H1 (cell line): Measurements from ENCODE around the gene CBFA2T2. TPM values are rescaled to one million over a fixed set of nuclear protein-coding genes. Genes with fewer than 3 reads are reported as not detected.

ENCODE experiments used
- CTCF ChIA-PET: fragments of 300-600 bp; sonication (Branson Sonifier 250); formaldehyde crosslinking; loops from one replicate; lab custom pipeline; 2021; ENCODE audit not compliant: partially characterized antibody; lab: Charles Lee
- POLR2A ChIA-PET: fragments of 300-600 bp; sonication (Branson Sonifier 250); formaldehyde crosslinking; loops from one replicate; lab custom pipeline; 2021; ENCODE audit warnings: inconsistent platforms; ENCODE audit not compliant: partially characterized antibody; lab: Charles Lee
- DNase-seq, 2 experiments: peaks; one replicate each; pipeline versions ENCODE4 v3.0.0 to v3.0.0-alpha.2; 2010 to 2022; ENCODE audit warnings: low spot score in 2 of 2, low read depth in 1 of 2, mixed read lengths in 1 of 2
- FAIRE-seq: peaks from 2 replicates; lab custom pipeline; 2011; peaks lifted over from hg19 to GRCh38; lab: Jason Lieb, UNC
- H2AFZ ChIP-seq: 2 replicates; pipeline ENCODE4 v1.8.1; 2012; ENCODE audit warnings: low read length, inconsistent platforms
- H2AK5ac ChIP-seq: 2 replicates; pipeline ENCODE4 v1.6.1; 2013; ENCODE audit warnings: low read depth, low read length
- H2BK120ac ChIP-seq: replicated peaks from 2 replicates; pipeline ENCODE3; 2013; ENCODE audit warnings: low read depth, low read length, inconsistent platforms
- H2BK12ac ChIP-seq: 2 replicates; pipeline ENCODE4 v1.6.1; 2013; ENCODE audit warnings: low read depth, low read length
- H2BK15ac ChIP-seq: 2 replicates; pipeline ENCODE4 v1.6.1; 2013; ENCODE audit warnings: low read length
- H2BK20ac ChIP-seq: 2 replicates; pipeline ENCODE4 v1.6.1; 2013; ENCODE audit warnings: low read length
- H2BK5ac ChIP-seq: 2 replicates; pipeline ENCODE4 v1.6.1; 2013; ENCODE audit warnings: low read depth, low read length
- H3K14ac ChIP-seq: 2 replicates; pipeline ENCODE4 v1.6.1; 2013; ENCODE audit warnings: inconsistent platforms; ENCODE audit not compliant: insufficient read length
- H3K18ac ChIP-seq: 2 replicates; pipeline ENCODE4 v1.6.1; 2013; ENCODE audit warnings: low read length; ENCODE audit errors: extremely low read depth
- H3K23ac ChIP-seq: 2 replicates; pipeline ENCODE4 v1.6.1; 2013; ENCODE audit warnings: inconsistent platforms; ENCODE audit not compliant: insufficient read length
- H3K23me2 ChIP-seq: 2 replicates; pipeline ENCODE4 v1.6.1; 2013; ENCODE audit warnings: low read depth, low read length
- H3K27ac ChIP-seq: 2 replicates; pipeline ENCODE4 v1.6.1; 2011; ENCODE audit warnings: low read depth, low read length, inconsistent platforms
- H3K27me3 ChIP-seq, 4 experiments: replicated peaks in 1 of 4; 1 replicate in 1 of 4; 2 replicates in 3 of 4; pipeline versions ENCODE4 v1.6.1 to v1.8.1; 2011 to 2013; ENCODE audit warnings: low read length in 3 of 4, mild to moderate bottlenecking in 3 of 4, inconsistent platforms in 2 of 4, mixed read lengths in 2 of 4, moderate library complexity in 1 of 4; ENCODE audit not compliant: control insufficient read depth in 3 of 4, insufficient read depth in 3 of 4; ENCODE audit errors: extremely low read depth in 1 of 4
- H3K36me3 ChIP-seq, 4 experiments: 2 replicates each; pipeline versions ENCODE4 v1.6.1 to v1.8.1; 2011 to 2013; ENCODE audit warnings: mild to moderate bottlenecking in 4 of 4, low read length in 3 of 4, moderate library complexity in 2 of 4, control low read depth in 1 of 4, inconsistent platforms in 1 of 4; ENCODE audit not compliant: insufficient read depth in 4 of 4, control insufficient read depth in 2 of 4
- H3K4ac ChIP-seq: replicated peaks from 2 replicates; pipeline ENCODE3; 2013; ENCODE audit warnings: low read length, low read depth, mixed read lengths, inconsistent platforms; ENCODE audit not compliant: insufficient read length
- H3K4me1 ChIP-seq, 4 experiments: replicated peaks in 1 of 4; 1 replicate in 1 of 4; 2 replicates in 3 of 4; pipeline versions ENCODE4 v1.6.1 to v1.8.1; 2011 to 2013; ENCODE audit warnings: low read length in 3 of 4, inconsistent platforms in 2 of 4, mixed read lengths in 1 of 4; ENCODE audit not compliant: insufficient read depth in 4 of 4, control insufficient read depth in 3 of 4
- H3K4me2 ChIP-seq, 2 experiments: 2 replicates each; pipeline versions ENCODE4 v1.6.1 to v1.8.1; 2011 to 2013; ENCODE audit warnings: low read depth in 2 of 2, low read length in 2 of 2, control low read depth in 1 of 2, inconsistent platforms in 1 of 2, mild to moderate bottlenecking in 1 of 2; ENCODE audit not compliant: insufficient read depth in 1 of 2
- H3K4me3 ChIP-seq, 4 experiments: fragments of 200-600, 300-600 bp in 1 of 4; sonication (generic), shearing (Covaris generic), sonication (Bioruptor Twin) in 1 of 4; 2 replicates each; pipeline versions ENCODE4 v1.5.1 to v1.8.1; 2011 to 2016; ENCODE audit warnings: low read length in 4 of 4, low read depth in 3 of 4, control low read depth in 2 of 4, inconsistent platforms in 2 of 4, mild to moderate bottlenecking in 2 of 4, mixed read lengths in 1 of 4, moderate library complexity in 1 of 4; ENCODE audit not compliant: insufficient read depth in 2 of 4; ENCODE audit errors: extremely low read depth in 1 of 4
- H3K56ac ChIP-seq: replicated peaks from 2 replicates; pipeline ENCODE3; 2013; ENCODE audit warnings: low read depth, mild to moderate bottlenecking, mixed read lengths, low read length, inconsistent platforms; ENCODE audit not compliant: insufficient read length
- H3K79me1 ChIP-seq: 2 replicates; pipeline ENCODE4 v1.6.1; 2013; ENCODE audit warnings: low read depth, low read length, control low read depth
- H3K79me2 ChIP-seq, 2 experiments: 2 replicates each; pipeline versions ENCODE4 v1.6.1 to v1.8.1; 2012 to 2013; ENCODE audit warnings: low read length in 2 of 2, mild to moderate bottlenecking in 2 of 2, inconsistent platforms in 1 of 2; ENCODE audit not compliant: insufficient read depth in 2 of 2, control insufficient read depth in 1 of 2
- H3K9ac ChIP-seq, 4 experiments: replicated peaks in 1 of 4; 1 replicate in 1 of 4; 2 replicates in 3 of 4; pipeline versions ENCODE4 v1.6.1 to v1.8.1; 2011 to 2013; ENCODE audit warnings: low read depth in 3 of 4, low read length in 3 of 4, control low read depth in 2 of 4, mild to moderate bottlenecking in 2 of 4, moderate library complexity in 2 of 4, inconsistent platforms in 1 of 4; ENCODE audit errors: extremely low read depth in 1 of 4
- H3K9me3 ChIP-seq, 2 experiments: 2 replicates each; pipeline versions ENCODE4 v1.6.1 to v1.8.1; 2012 to 2013; ENCODE audit warnings: mild to moderate bottlenecking in 2 of 2, moderate library complexity in 2 of 2, control low read depth in 1 of 2, inconsistent platforms in 1 of 2, low read depth in 1 of 2, low read length in 1 of 2, mixed read lengths in 1 of 2; ENCODE audit not compliant: insufficient read depth in 2 of 2
- H4K20me1 ChIP-seq, 2 experiments: replicated peaks in 1 of 2; 2 replicates each; pipeline versions ENCODE3 to v1.8.1; 2011 to 2013; ENCODE audit warnings: inconsistent platforms in 2 of 2, low read length in 2 of 2, mild to moderate bottlenecking in 1 of 2; ENCODE audit not compliant: insufficient read depth in 2 of 2, control insufficient read depth in 1 of 2
- H4K5ac ChIP-seq: 2 replicates; pipeline ENCODE4 v1.6.1; 2013; ENCODE audit warnings: low read length, low read depth, mixed read lengths, inconsistent platforms; ENCODE audit not compliant: insufficient read length
- H4K8ac ChIP-seq: 2 replicates; pipeline ENCODE4 v1.8.0; 2013; ENCODE audit warnings: mild to moderate bottlenecking, moderate library complexity, low read length, inconsistent platforms; ENCODE audit not compliant: insufficient read depth; ENCODE audit errors: extremely low read depth
- H4K91ac ChIP-seq: replicated peaks from 2 replicates; pipeline ENCODE3; 2013; ENCODE audit warnings: low read length, mixed read lengths, inconsistent platforms; ENCODE audit not compliant: insufficient read length
- MAFK ChIP-seq: IDR thresholded peaks from 2 replicates; pipeline ENCODE4 v1.6.1; 2012; ENCODE audit warnings: low read depth, mild to moderate bottlenecking, improper control_type of control experiment, low read length
- RNF2 ChIP-seq: fragments of 200-900, 300-1000 bp; sonication (generic); IDR thresholded peaks from 2 replicates; pipeline ENCODE4 v1.7.1; 2016; ENCODE audit warnings: borderline replicate concordance, low read depth, mild to moderate bottlenecking, antibody characterized with exemption, low read length; ENCODE audit not compliant: poor library complexity, severe bottlenecking; ENCODE audit errors: missing control alignments
- RXRA ChIP-seq: IDR thresholded peaks from 2 replicates; pipeline ENCODE4 v1.6.1; 2011; ENCODE audit warnings: low read depth, mild to moderate bottlenecking, low read length, moderate library complexity; ENCODE audit not compliant: insufficient read depth
- SIX5 ChIP-seq: IDR thresholded peaks from 2 replicates; pipeline ENCODE4 v1.6.1; 2011; ENCODE audit warnings: mild to moderate bottlenecking, low read depth, low read length
- YY1 ChIP-seq: IDR thresholded peaks from 2 replicates; pipeline ENCODE4 v1.6.1; 2011; ENCODE audit warnings: low read depth, mild to moderate bottlenecking, low read length
- WGBS, 2 experiments: shearing (Covaris generic) in 1 of 2; methylation state at CpG; one replicate each; pipeline versions ENCODE4 v1.1.6 to v1.1.7; 2013 to 2015; ENCODE audit warnings: low lambda C conversion rate in 2 of 2, mixed read lengths in 2 of 2, inconsistent platforms in 1 of 2, low coverage in 1 of 2, missing lambda C conversion rate in 1 of 2; ENCODE audit not compliant: insufficient replicate concordance in 2 of 2, insufficient coverage in 1 of 2, insufficient read length in 1 of 2; ENCODE audit errors: extremely low coverage in 1 of 2, missing lambda C conversion rate in 1 of 2; 5-methylcytosine and 5-hydroxymethylcytosine counted together
- polyA plus RNA-seq, 7 experiments: library from polyadenylated mRNA; depleted of rRNA in 3 of 7; stranded (reverse) in 5 of 7; unstranded in 2 of 7; fragments of >200 nt in 5 of 7; fragments of 200-250 nt in 2 of 7; gene quantifications; 1 replicate in 5 of 7; 2 replicates in 1 of 7; 4 replicates in 1 of 7; pipeline versions ENCODE4 v1.2.1 to v1.2.3, GENCODE V29; 2011 to 2013; ENCODE audit warnings: missing spikeins in 2 of 7, mixed read lengths in 2 of 7
- total RNA-seq: library from RNA; stranded (reverse); fragmentation: NEBNext Ultra II Directional; extraction: Animal tissue kit (Norgen Biotek cat#: 25700); gene quantifications from 2 replicates; pipeline ENCODE4 v1.2.1, GENCODE V29; 2021
- TF ChIP-seq, protein P1 (sequence below): IDR thresholded peaks from 2 replicates; pipeline ENCODE4 v1.6.1; 2011; ENCODE audit warnings: low read length, improper control_type of control experiment

The CBFA2T2 gene
- total and polyA plus RNA-seq, 2 of the 8 experiments (the other 6 are each of a cell fraction or from before 2014, with no cell fraction given) = 11.6 to 12.9 TPM

DNA sequence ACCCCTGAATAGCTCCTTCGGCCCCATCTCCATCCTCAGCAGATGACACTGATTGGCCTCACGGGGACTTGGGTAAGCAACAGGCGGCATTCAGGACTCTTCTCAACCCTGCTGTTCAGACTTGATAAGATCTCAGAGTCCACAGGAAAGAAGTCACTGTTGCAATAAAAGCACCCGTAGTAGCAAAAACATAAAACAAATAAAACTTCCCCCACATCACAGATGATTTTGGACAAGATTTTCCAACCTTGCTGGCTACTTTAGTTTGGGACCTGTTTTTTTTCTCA, 155.1 kb downstream of the CBFA2T2 start:
- Histone ChIP-seq H3K4me2 (no peak overlapping the region), H3K56ac (no peak overlapping the region), H3K4me1 (no peaks in the 10 kb centered on the region), H3K36me3 (peaks cover 0 to 18% (median 0%) of the 10 kb centered on the region in 4 experiments; a peak in 2 of 8 replicates), H3K27me3 (no peaks in the 10 kb centered on the region), H3K14ac (no peak overlapping the region), H2BK120ac (no peak overlapping the region), H4K5ac (no peak overlapping the region), H3K23ac (no peak overlapping the region), H4K8ac (peak overlapping the region; percentile 87), H3K4me3 (no peak overlapping the region), H2BK12ac (no peak overlapping the region), H3K23me2 (peaks cover 2% of the 10 kb centered on the region; the same call in 1 of the 2 replicates), H2BK20ac (no peak overlapping the region), H2BK15ac (no peak overlapping the region), H4K20me1 (peaks cover 0 to 4% of the 10 kb centered on the region in 2 experiments), H2AK5ac (no peak overlapping the region), H3K18ac (no peak overlapping the region), H3K9me3 (no peaks in the 10 kb centered on the region), H3K27ac (no peak overlapping the region), H3K9ac (no peak overlapping the region; a peak in 1 of 7 replicates), H3K79me1 (no peaks in the 10 kb centered on the region), H3K4ac (no peak overlapping the region), H2BK5ac (no peak overlapping the region), H3K79me2 (no peaks in the 10 kb centered on the region), H4K91ac (no peak overlapping the region), H2AFZ (no peak overlapping the region)
- TF ChIP-seq MAFK = no peak
- no peak for TF ChIP-seq YY1
- TF ChIP-seq RXRA = no peak
- no peak for TF ChIP-seq RNF2
- TF ChIP-seq, protein P1, sequence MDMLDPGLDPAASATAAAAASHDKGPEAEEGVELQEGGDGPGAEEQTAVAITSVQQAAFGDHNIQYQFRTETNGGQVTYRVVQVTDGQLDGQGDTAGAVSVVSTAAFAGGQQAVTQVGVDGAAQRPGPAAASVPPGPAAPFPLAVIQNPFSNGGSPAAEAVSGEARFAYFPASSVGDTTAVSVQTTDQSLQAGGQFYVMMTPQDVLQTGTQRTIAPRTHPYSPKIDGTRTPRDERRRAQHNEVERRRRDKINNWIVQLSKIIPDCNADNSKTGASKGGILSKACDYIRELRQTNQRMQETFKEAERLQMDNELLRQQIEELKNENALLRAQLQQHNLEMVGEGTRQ = no peak
- no peak for TF ChIP-seq SIX5
- DNase-seq = no peak
- 88% methylated on average over 4 of the region's 4 CpGs; no CpG with 5 or more reads in 1 of the 2 experiments for WGBS, 2 experiments
- no peak for FAIRE-seq
- ChIA-PET POLR2A (no interaction called here), CTCF (interaction anchor here (1.6 kb wide), 1 partner anchor 9 kb away, joined by 7 read pairs; no protein-coding TSS in a partner anchor)
